Naive thymus-derived CD4-positive, alpha-beta T cell (primary cell): Measurements from ENCODE around the gene ACYP1. TPM values are rescaled to one million over a fixed set of nuclear protein-coding genes. Genes with fewer than 3 reads are reported as not detected.

ENCODE experiments used
- ATAC-seq: fragments of 150-1000 bp; cut with Tn5 transposase; 2 replicates; pipeline ENCODE4 v1.10.0; 2021; ENCODE audit warnings: mild to moderate bottlenecking, moderate library complexity
- CTCF ChIA-PET: fragments of 350-600 bp; sonication (Branson Sonifier 250); formaldehyde crosslinking; loops from one replicate; lab custom pipeline; 2021; ENCODE audit warnings: antibody characterized with exemption; lab: Charles Lee
- POLR2A ChIA-PET: fragments of 350-600 bp; sonication (Branson Sonifier 250); formaldehyde crosslinking; loops from one replicate; lab custom pipeline; 2021; ENCODE audit warnings: antibody characterized with exemption, inconsistent platforms; lab: Charles Lee
- DNase-seq, 9 donors: peaks; one replicate each; pipeline versions ENCODE4 v3.0.0 to v3.0.0-alpha.2; 2020 to 2022; ENCODE audit warnings: mixed read lengths in 1 of 9
- H3K27ac ChIP-seq: one replicate; pipeline ENCODE4 v1.7.0; 2013; ENCODE audit warnings: mild to moderate bottlenecking, low read depth, low read length, moderate library complexity
- H3K27me3 ChIP-seq, 2 donors: one replicate each; pipeline ENCODE4 v1.7.0; 2013; ENCODE audit warnings: low read length in 2 of 2, mild to moderate bottlenecking in 2 of 2, moderate library complexity in 2 of 2; ENCODE audit not compliant: control insufficient read depth in 2 of 2, insufficient read depth in 2 of 2
- H3K36me3 ChIP-seq, 3 experiments: 1 replicate in 2 of 3; 2 replicates in 1 of 3; pipeline ENCODE4 v1.7.0; 2013; ENCODE audit warnings: low read length in 3 of 3, mild to moderate bottlenecking in 3 of 3, moderate library complexity in 1 of 3; ENCODE audit not compliant: insufficient read depth in 3 of 3, control insufficient read depth in 2 of 3
- H3K4me1 ChIP-seq, 2 donors: one replicate each; pipeline ENCODE4 v1.7.0; 2013; ENCODE audit warnings: low read length in 2 of 2, mild to moderate bottlenecking in 2 of 2, moderate library complexity in 1 of 2; ENCODE audit not compliant: control insufficient read depth in 2 of 2, insufficient read depth in 2 of 2
- H3K4me3 ChIP-seq: 2 replicates; pipeline ENCODE4 v1.7.0; 2013; ENCODE audit warnings: mild to moderate bottlenecking, low read length
- H3K9me3 ChIP-seq, 3 experiments: 1 replicate in 2 of 3; 2 replicates in 1 of 3; pipeline ENCODE4 v1.7.0; 2013; ENCODE audit warnings: low read length in 3 of 3; ENCODE audit not compliant: control insufficient read depth in 2 of 3
- H3K27ac Mint-ChIP-seq, 9 donors: one replicate each; pipeline ENCODE4 v1.8.0; 2020 to 2022; ENCODE audit warnings: mixed read lengths in 9 of 9, mild to moderate bottlenecking in 8 of 9, moderate library complexity in 5 of 9, inconsistent platforms in 2 of 9
- H3K27me3 Mint-ChIP-seq, 5 donors: one replicate each; pipeline ENCODE4 v1.8.0; 2021 to 2022; ENCODE audit warnings: mixed read lengths in 5 of 5, mild to moderate bottlenecking in 1 of 5
- H3K36me3 Mint-ChIP-seq, 5 donors: one replicate each; pipeline ENCODE4 v1.8.0; 2020 to 2022; ENCODE audit warnings: mixed read lengths in 5 of 5, mild to moderate bottlenecking in 3 of 5, inconsistent platforms in 1 of 5
- H3K4me1 Mint-ChIP-seq, 7 donors: one replicate each; pipeline ENCODE4 v1.8.0; 2020 to 2022; ENCODE audit warnings: mixed read lengths in 7 of 7, mild to moderate bottlenecking in 3 of 7, inconsistent platforms in 1 of 7
- H3K4me3 Mint-ChIP-seq, 10 donors: one replicate each; pipeline ENCODE4 v1.8.0; 2020 to 2022; ENCODE audit warnings: mild to moderate bottlenecking in 10 of 10, mixed read lengths in 10 of 10, moderate library complexity in 6 of 10, inconsistent platforms in 2 of 10
- H3K9me3 Mint-ChIP-seq, 11 donors: one replicate each; pipeline ENCODE4 v1.8.0; 2020 to 2022; ENCODE audit warnings: mixed read lengths in 11 of 11, mild to moderate bottlenecking in 4 of 11, inconsistent platforms in 1 of 11, moderate library complexity in 1 of 11
- intact Hi-C, 2 donors: fragments of 100-400 bp; cut with micrococcal nuclease; formaldehyde crosslinking; loops; one replicate each; pipeline ENCODE4 v1.15.1; 2023
- polyA plus RNA-seq, 2 donors: library from polyadenylated mRNA; unstranded; fragments of 300-500 nt; fragmentation: Illumina TruSeq; gene quantifications; one replicate each; pipeline ENCODE4 v1.2.3, GENCODE V29; 2021
- total RNA-seq, 6 experiments: library from RNA in 5 of 6; stranded (reverse) in 5 of 6; gene quantifications; 1 replicate in 5 of 6; 2 replicates in 1 of 6; pipeline ENCODE4 v1.2.3 and lab custom pipeline; 2021 to 2026

The ACYP1 gene
- total and polyA plus RNA-seq, 7 experiments from 2014 or later = 11.8 to 39.5 (median 17.9) TPM

DNA sequence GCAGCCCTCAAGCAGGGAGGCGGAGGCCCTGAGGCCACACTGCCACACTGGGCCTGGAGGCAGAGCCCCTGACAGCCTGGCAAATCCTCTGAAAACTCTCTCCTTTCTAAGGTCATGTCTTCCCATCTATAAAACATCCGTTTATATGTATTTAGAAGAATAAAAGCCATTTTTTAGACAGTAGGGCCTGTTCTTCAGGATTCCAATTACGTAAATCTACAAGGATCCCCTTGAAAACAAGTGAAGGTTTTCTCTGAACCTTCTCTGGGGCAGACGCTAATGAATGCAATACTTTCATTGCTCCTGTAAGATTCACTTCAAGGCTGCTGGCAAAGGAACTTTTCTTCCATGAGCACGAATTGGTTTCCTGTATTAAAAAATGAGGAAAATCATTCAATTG lies 48.3 kb downstream of the ACYP1 start:
- Histone ChIP-seq H3K4me1 (no peaks in the 10 kb centered on the region), H3K9me3 (no peaks in the 10 kb centered on the region), H3K36me3 (peaks cover 6 to 61% (median 17%) of the 10 kb centered on the region in 3 experiments), H3K27me3 (no peaks in the 10 kb centered on the region), H3K27ac (no peak overlapping the region), H3K4me3 (no peak overlapping the region)
- H3K27ac Mint-ChIP-seq = peak overlapping the region in 1 of 9 donors; percentile 51
- DNase-seq = no peak
- ATAC-seq = no peak
- H3K4me1 Mint-ChIP-seq = peaks cover 0 to 13% (median 2%) of the 10 kb centered on the region in 7 donors
- no peaks in the 10 kb centered on the region for H3K9me3 Mint-ChIP-seq
- peaks cover 3 to 37% (median 16%) of the 10 kb centered on the region in 5 donors for H3K36me3 Mint-ChIP-seq
- POLR2A ChIA-PET = no interaction called here
- H3K4me3 Mint-ChIP-seq = no peak overlapping the region
- no peaks in the 10 kb centered on the region for H3K27me3 Mint-ChIP-seq
- intact Hi-C loops = no loop called here
- CTCF ChIA-PET = interaction anchor here (1.0 kb wide), 1 partner anchor 113 kb away, joined by 3 read pairs; no protein-coding TSS in a partner anchor

DNA sequence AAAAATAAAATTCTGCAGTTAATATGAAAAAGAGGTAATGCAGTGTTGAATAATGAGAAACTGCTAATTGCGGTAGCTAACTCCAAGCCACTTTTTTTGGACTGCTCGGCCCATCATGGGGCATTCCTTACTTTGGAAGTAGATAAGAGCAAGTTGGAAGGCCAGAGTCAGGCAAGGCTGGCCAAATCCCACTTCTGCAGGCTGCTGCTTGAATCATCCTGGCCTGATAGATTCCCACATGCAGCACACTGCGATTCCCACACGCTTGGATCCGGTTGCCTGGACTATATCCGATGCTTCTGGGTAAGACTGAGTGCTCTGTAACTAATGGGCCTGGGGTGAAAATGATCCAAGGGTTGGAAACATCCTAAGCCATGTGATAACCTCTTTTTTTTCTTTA lies 50.5 kb downstream of the ACYP1 start:
- POLR2A ChIA-PET = no interaction called here
- no peak overlapping the region for H3K4me3 ChIP-seq
- Mint-ChIP-seq H3K4me1 (peaks cover 0 to 20% (median 3%) of the 10 kb centered on the region in 7 donors), H3K27me3 (no peaks in the 10 kb centered on the region), H3K9me3 (no peaks in the 10 kb centered on the region), H3K27ac (peak overlapping the region in 4 of 9 donors; percentile 25 to 59 (median 36)), H3K36me3 (peaks cover 8 to 37% (median 24%) of the 10 kb centered on the region in 5 donors), H3K4me3 (no peak overlapping the region)
- no peaks in the 10 kb centered on the region for H3K4me1 ChIP-seq
- CTCF ChIA-PET = no interaction called here
- no peaks in the 10 kb centered on the region for H3K27me3 ChIP-seq
- H3K9me3 ChIP-seq = no peaks in the 10 kb centered on the region
- no peak overlapping the region for H3K27ac ChIP-seq
- intact Hi-C loops = no loop called here
- peaks cover 6 to 62% (median 17%) of the 10 kb centered on the region in 3 experiments for H3K36me3 ChIP-seq
- no peak for DNase-seq
- no peak for ATAC-seq

DNA sequence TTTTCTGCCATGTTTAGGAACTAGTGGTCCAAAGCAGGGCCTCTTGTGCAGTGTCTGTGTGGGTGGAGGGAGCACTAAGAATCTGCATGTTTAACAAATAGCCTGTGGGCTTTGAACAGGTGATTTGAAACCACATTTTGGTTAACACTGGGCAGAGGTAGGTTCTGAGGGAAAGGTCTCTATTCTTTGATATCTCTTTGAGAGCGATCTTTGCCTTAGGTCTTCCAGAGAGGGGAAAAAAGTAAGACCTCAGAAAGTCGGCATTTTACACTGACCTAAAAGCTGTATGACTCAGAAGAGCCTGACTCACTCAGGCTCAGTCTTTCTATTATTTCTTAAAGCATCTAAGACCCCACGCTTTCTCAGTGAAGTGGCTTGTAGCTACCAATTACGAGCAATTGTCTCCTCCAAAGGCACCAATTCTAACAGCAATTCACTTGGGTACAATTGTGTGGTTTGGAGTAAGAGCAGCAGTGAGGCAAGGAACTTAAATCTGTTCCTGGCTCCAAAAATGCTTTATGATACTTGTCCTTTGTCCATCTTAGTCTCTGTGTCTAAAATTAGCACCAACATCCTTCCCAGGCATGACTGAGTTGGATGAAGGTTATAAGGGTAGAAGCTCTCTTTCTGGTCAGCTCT lies 52.3 kb downstream of the ACYP1 start:
- peaks cover 17 to 64% (median 25%) of the 10 kb centered on the region in 3 experiments for H3K36me3 ChIP-seq
- Mint-ChIP-seq H3K36me3 (peaks cover 13 to 47% (median 36%) of the 10 kb centered on the region in 5 donors), H3K9me3 (no peaks in the 10 kb centered on the region), H3K4me1 (peaks cover 5 to 30% (median 11%) of the 10 kb centered on the region in 7 donors), H3K27ac (peak overlapping the region in 8 of 9 donors; percentile 2 to 77 (median 62)), H3K27me3 (no peaks in the 10 kb centered on the region), H3K4me3 (no peak overlapping the region)
- ATAC-seq (no peak), DNase-seq (no peak)
- peaks cover 0 to 3% of the 10 kb centered on the region in 2 donors for H3K4me1 ChIP-seq
- ChIA-PET POLR2A (no interaction called here), CTCF (no interaction called here)
- intact Hi-C loops = no loop called here
- H3K4me3 ChIP-seq = no peak overlapping the region
- no peaks in the 10 kb centered on the region for H3K27me3 ChIP-seq
- H3K27ac ChIP-seq = peak overlapping the region; percentile 1
- H3K9me3 ChIP-seq = no peaks in the 10 kb centered on the region

- CTCF ChIA-PET = no interaction called here
- Histone ChIP-seq H3K4me3 (no peak overlapping the region), H3K36me3 (peaks cover 26 to 66% (median 27%) of the 10 kb centered on the region in 3 experiments), H3K27me3 (no peaks in the 10 kb centered on the region), H3K27ac (no peak overlapping the region), H3K4me1 (peaks cover 0 to 3% of the 10 kb centered on the region in 2 donors), H3K9me3 (no peaks in the 10 kb centered on the region)
- H3K27ac Mint-ChIP-seq = peak overlapping the region in 8 of 9 donors; percentile 24 to 71 (median 46)
- ATAC-seq = no peak
- H3K4me3 Mint-ChIP-seq = no peak overlapping the region
- no peaks in the 10 kb centered on the region for H3K27me3 Mint-ChIP-seq
- POLR2A ChIA-PET = no interaction called here
- intact Hi-C loops = no loop called here
- DNase-seq = no peak
- peaks cover 5 to 34% (median 17%) of the 10 kb centered on the region in 7 donors for H3K4me1 Mint-ChIP-seq
- peaks cover 13 to 51% (median 33%) of the 10 kb centered on the region in 5 donors for H3K36me3 Mint-ChIP-seq
- H3K9me3 Mint-ChIP-seq = no peaks in the 10 kb centered on the region
These were observed 53.2 kb downstream of the ACYP1 start for GRCh38 chr14:75010472-75011093.

DNA sequence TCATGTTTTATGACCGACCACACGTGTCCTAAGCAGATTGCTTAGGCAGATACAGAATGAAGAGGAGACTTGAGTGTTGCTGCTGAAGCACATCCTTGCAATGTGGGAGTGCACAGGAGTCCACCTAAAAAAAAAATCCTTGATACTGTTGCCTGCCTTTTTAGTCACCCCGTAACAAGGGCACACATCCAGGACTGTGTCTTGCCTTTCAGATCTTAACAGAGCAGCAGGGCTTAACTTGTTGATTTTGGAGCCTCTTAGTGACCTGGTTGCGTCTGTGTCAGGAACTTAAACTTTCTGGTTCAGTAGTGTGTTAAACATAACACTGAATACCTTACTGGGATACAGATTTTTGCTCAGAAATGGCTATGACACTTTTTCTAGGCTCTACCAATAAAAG lies 54.6 kb downstream of the ACYP1 start:
- peaks cover 15 to 46% (median 31%) of the 10 kb centered on the region in 7 donors for H3K4me1 Mint-ChIP-seq
- intact Hi-C loops = no loop called here

GRCh38 chr14:75005357-75005756 lies 58.5 kb downstream of the ACYP1 start:
- ATAC-seq (no peak), DNase-seq (no peak)
- Histone ChIP-seq H3K9me3 (no peaks in the 10 kb centered on the region), H3K4me3 (no peak overlapping the region), H3K36me3 (peaks cover 15 to 44% (median 20%) of the 10 kb centered on the region in 3 experiments), H3K27ac (no peak overlapping the region), H3K27me3 (no peaks in the 10 kb centered on the region), H3K4me1 (peaks cover 15 to 23% of the 10 kb centered on the region in 2 donors)
- ChIA-PET CTCF (no interaction called here), POLR2A (no interaction called here)
- Mint-ChIP-seq H3K4me1 (peaks cover 25 to 56% (median 51%) of the 10 kb centered on the region in 7 donors), H3K27ac (peak overlapping the region in 3 of 9 donors; percentile 23 to 76 (median 60)), H3K36me3 (peaks cover 16 to 63% (median 37%) of the 10 kb centered on the region in 5 donors), H3K9me3 (peaks cover 0 to 2% (median 0%) of the 10 kb centered on the region in 11 donors), H3K4me3 (peak overlapping the region in 3 of 10 donors; percentile 41 to 56 (median 54)), H3K27me3 (peaks cover 0 to 2% (median 0%) of the 10 kb centered on the region in 5 donors)
- intact Hi-C loops = no loop called here

More for the DNA sequence above, 54.6 kb downstream of the ACYP1 start:
- DNase-seq = no peak
- Histone ChIP-seq H3K27ac (no peak overlapping the region), H3K36me3 (peaks cover 20 to 56% (median 21%) of the 10 kb centered on the region in 3 experiments), H3K27me3 (no peaks in the 10 kb centered on the region), H3K4me1 (peaks cover 4 to 7% of the 10 kb centered on the region in 2 donors), H3K9me3 (no peaks in the 10 kb centered on the region), H3K4me3 (no peak overlapping the region)
- POLR2A ChIA-PET = interaction anchor here (0.7 kb wide), 1 partner anchor 36 kb away, joined by 4 read pairs; no protein-coding TSS in a partner anchor
- Mint-ChIP-seq H3K9me3 (no peaks in the 10 kb centered on the region), H3K36me3 (peaks cover 13 to 56% (median 37%) of the 10 kb centered on the region in 5 donors), H3K4me3 (no peak overlapping the region), H3K27me3 (no peaks in the 10 kb centered on the region), H3K27ac (peak overlapping the region in 2 of 9 donors; percentile 30 to 32)
- CTCF ChIA-PET = no interaction called here
- ATAC-seq = no peak
